Nephron (organoid): Measurements from ENCODE around the gene ASB2.

Source experiments
- H3K27ac Mint-ChIP-seq, 3 experiments: 2 replicates each; pipeline ENCODE4 v1.8.0; 2020; ENCODE audit warnings: mixed read lengths in 3 of 3, mild to moderate bottlenecking in 2 of 3, moderate library complexity in 1 of 3
- H3K27me3 Mint-ChIP-seq: 2 replicates; pipeline ENCODE4 v1.8.0; 2021; ENCODE audit warnings: low read depth, mild to moderate bottlenecking, moderate library complexity, mixed read lengths
- H3K36me3 Mint-ChIP-seq: 2 replicates; pipeline ENCODE4 v1.8.0; 2020; ENCODE audit warnings: low read depth, mixed read lengths
- H3K4me1 Mint-ChIP-seq: 2 replicates; pipeline ENCODE4 v1.8.0; 2020; ENCODE audit warnings: mixed read lengths
- H3K4me3 Mint-ChIP-seq, 3 experiments: 2 replicates each; pipeline ENCODE4 v1.8.0; 2020; ENCODE audit warnings: mild to moderate bottlenecking in 3 of 3, mixed read lengths in 3 of 3, moderate library complexity in 2 of 3
- H3K9me3 Mint-ChIP-seq: 2 replicates; pipeline ENCODE4 v1.8.0; 2020; ENCODE audit warnings: mixed read lengths
- CTCF ChIP-seq, 3 experiments: fragments of 200-600 bp; sonication (generic); IDR thresholded peaks; one replicate each; pipeline ENCODE4 v1.5.0; 2021; ENCODE audit warnings: antibody characterized with exemption in 3 of 3; ENCODE audit not compliant: unreplicated experiment in 3 of 3

ASB2 gene

GRCh38 chr14:93909429-93910128, 66.8 kb downstream of the ASB2 start:
- Mint-ChIP-seq H3K27me3 (peaks cover 16% of the 10 kb centered on the region), H3K9me3 (peaks cover 2% of the 10 kb centered on the region), H3K4me1 (no peaks in the 10 kb centered on the region), H3K36me3 (no peaks in the 10 kb centered on the region), H3K27ac (no peak overlapping the region), H3K4me3 (no peak overlapping the region)
- TF ChIP-seq CTCF (IDR thresholded peaks at IDR 0.05; ENCODE audit: unreplicated experiment in 3 of 3), result no peak

- Mint-ChIP-seq H3K36me3 (no peaks in the 10 kb centered on the region), H3K4me3 (no peak overlapping the region), H3K9me3 (no peaks in the 10 kb centered on the region), H3K4me1 (peaks cover 4% of the 10 kb centered on the region), H3K27me3 (peaks cover 36% of the 10 kb centered on the region), H3K27ac (no peak overlapping the region)
- TF ChIP-seq CTCF (IDR thresholded peaks at IDR 0.05; ENCODE audit: unreplicated experiment in 3 of 3), result peak; percentile 45 to 59 (median 46)
These were observed 69.7 kb downstream of the ASB2 start for GRCh38 chr14:93906341-93907329.

- no peaks in the 10 kb centered on the region for H3K36me3 Mint-ChIP-seq
- H3K4me3 Mint-ChIP-seq, result no peak overlapping the region
- H3K9me3 Mint-ChIP-seq, result no peaks in the 10 kb centered on the region
- no peak overlapping the region for H3K27ac Mint-ChIP-seq
- H3K27me3 Mint-ChIP-seq, result peaks cover 36% of the 10 kb centered on the region
- no peak for TF ChIP-seq CTCF (IDR thresholded peaks at IDR 0.05; ENCODE audit: unreplicated experiment in 3 of 3)
- H3K4me1 Mint-ChIP-seq, result peaks cover 4% of the 10 kb centered on the region
These were observed 70.7 kb downstream of the ASB2 start for GRCh38 chr14:93905623-93906022.

- Mint-ChIP-seq H3K4me3 (no peak overlapping the region), H3K36me3 (no peaks in the 10 kb centered on the region), H3K4me1 (peaks cover 4% of the 10 kb centered on the region), H3K27ac (no peak overlapping the region), H3K27me3 (peaks cover 40% of the 10 kb centered on the region), H3K9me3 (no peaks in the 10 kb centered on the region)
- TF ChIP-seq CTCF (IDR thresholded peaks at IDR 0.05; ENCODE audit: unreplicated experiment in 3 of 3), result peak; percentile 25 to 36 (median 27)
These were observed 72.8 kb downstream of the ASB2 start for GRCh38 chr14:93903342-93904184.

- Mint-ChIP-seq H3K4me3 (no peak overlapping the region), H3K9me3 (no peaks in the 10 kb centered on the region), H3K27me3 (peaks cover 38% of the 10 kb centered on the region), H3K4me1 (peaks cover 4% of the 10 kb centered on the region), H3K36me3 (no peaks in the 10 kb centered on the region), H3K27ac (no peak overlapping the region)
- no peak for TF ChIP-seq CTCF (IDR thresholded peaks at IDR 0.05; ENCODE audit: unreplicated experiment in 3 of 3)
These were observed 73.6 kb downstream of the ASB2 start for GRCh38 chr14:93902619-93903307.
